Measurements from ENCODE around the gene PIGW.

DNA sequence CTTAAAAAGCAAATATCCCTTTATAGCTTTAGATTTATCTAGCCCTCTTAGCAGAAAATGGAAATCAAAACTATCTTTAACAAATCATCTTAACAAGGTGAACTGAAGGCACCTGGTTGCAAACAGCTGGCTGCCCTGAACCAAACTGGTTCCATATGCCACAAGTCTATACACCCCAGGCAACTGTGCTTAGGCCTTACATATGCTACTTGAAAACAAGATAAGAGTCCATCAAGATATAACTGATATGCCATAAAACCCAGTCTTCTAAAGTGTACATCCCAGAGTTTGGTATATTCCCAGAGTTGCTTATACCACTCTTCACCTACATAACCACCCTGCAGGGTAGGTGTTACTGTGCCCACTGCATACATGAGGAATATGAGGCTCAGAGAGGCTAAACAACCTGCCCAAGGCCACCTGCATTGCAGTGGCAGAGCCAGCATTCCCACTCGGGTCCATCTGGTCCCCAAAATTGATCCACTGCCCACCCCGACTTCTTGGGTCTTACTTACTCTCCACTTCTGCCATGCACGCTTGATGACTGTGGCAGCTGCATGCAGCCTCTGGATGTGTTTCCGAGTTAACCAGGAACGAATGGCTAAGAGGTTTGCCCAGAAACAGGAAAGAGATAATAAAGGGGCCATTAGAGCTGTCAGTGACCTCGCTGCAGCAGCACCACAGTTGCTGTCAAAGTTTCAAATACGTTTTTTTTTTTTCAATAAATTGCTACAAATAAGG is 36.1 kb upstream of the PIGW start:
- TF ChIP-seq IRF2 (CRISPR knock-in tag; IDR thresholded peaks at IDR 0.05; ENCODE audit: borderline replicate concordance, low read depth), result no peak
- TF ChIP-seq ESRRA (CRISPR knock-in tag; IDR thresholded peaks at IDR 0.05; ENCODE audit: borderline replicate concordance), result no peak
- TF ChIP-seq, protein P1, sequence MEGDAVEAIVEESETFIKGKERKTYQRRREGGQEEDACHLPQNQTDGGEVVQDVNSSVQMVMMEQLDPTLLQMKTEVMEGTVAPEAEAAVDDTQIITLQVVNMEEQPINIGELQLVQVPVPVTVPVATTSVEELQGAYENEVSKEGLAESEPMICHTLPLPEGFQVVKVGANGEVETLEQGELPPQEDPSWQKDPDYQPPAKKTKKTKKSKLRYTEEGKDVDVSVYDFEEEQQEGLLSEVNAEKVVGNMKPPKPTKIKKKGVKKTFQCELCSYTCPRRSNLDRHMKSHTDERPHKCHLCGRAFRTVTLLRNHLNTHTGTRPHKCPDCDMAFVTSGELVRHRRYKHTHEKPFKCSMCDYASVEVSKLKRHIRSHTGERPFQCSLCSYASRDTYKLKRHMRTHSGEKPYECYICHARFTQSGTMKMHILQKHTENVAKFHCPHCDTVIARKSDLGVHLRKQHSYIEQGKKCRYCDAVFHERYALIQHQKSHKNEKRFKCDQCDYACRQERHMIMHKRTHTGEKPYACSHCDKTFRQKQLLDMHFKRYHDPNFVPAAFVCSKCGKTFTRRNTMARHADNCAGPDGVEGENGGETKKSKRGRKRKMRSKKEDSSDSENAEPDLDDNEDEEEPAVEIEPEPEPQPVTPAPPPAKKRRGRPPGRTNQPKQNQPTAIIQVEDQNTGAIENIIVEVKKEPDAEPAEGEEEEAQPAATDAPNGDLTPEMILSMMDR (IDR thresholded peaks at IDR 0.05), result no peak
- no peak for TF ChIP-seq ETV6 (CRISPR knock-in tag; IDR thresholded peaks at IDR 0.05)

All from WTC11 (cell line).